Gastroesophageal sphincter (tissue), 4 donors: Measurements from ENCODE around the gene NKD1. TPM values are rescaled to one million over a fixed set of nuclear protein-coding genes. Genes with fewer than 3 reads are reported as not detected.
A peak's percentile ranks its signal among the peaks of the same experiment; 100 is the strongest.

Source experiments
- ATAC-seq: fragments of 150-250 bp; one replicate; pipeline ENCODE4 v1.9.1; 2016; ENCODE audit warnings: mild to moderate bottlenecking, moderate library complexity
- H3K27ac ChIP-seq, 4 donors: fragments of 200-600 bp; sonication (generic) in 3 of 4; 1 replicate in 3 of 4; 2 replicates in 1 of 4; pipeline ENCODE4 v1.5.1; 2016 to 2019
- H3K27me3 ChIP-seq: fragments of 200-600 bp; sonication (generic); one replicate; pipeline ENCODE4 v1.5.1; 2019
- H3K36me3 ChIP-seq, 2 donors: fragments of 200-600 bp; sonication (generic); one replicate each; pipeline ENCODE4 v1.5.1; 2019; ENCODE audit warnings: control low read depth in 1 of 2
- H3K4me1 ChIP-seq, 3 donors: fragments of 200-600 bp; sonication (generic); 1 replicate in 2 of 3; 2 replicates in 1 of 3; pipeline ENCODE4 v1.5.1; 2016 to 2019; ENCODE audit warnings: control low read depth in 2 of 3
- H3K4me3 ChIP-seq, 2 donors: fragments of 200-600 bp; sonication (generic); one replicate each; pipeline ENCODE4 v1.5.1; 2019; ENCODE audit warnings: mild to moderate bottlenecking in 1 of 2, moderate library complexity in 1 of 2
- H3K9me3 ChIP-seq, 3 donors: fragments of 200-600 bp; sonication (generic); one replicate each; pipeline ENCODE4 v1.5.1; 2017 to 2019; ENCODE audit warnings: control low read depth in 2 of 3
- EP300 ChIP-seq: sonication (generic); formaldehyde crosslinking; IDR thresholded peaks from one replicate; pipeline ENCODE4 v1.6.1; 2017; ENCODE audit warnings: antibody characterized with exemption, mild to moderate bottlenecking
- POLR2A ChIP-seq, 2 donors: fragments of 450-650 bp; IDR thresholded peaks; one replicate each; pipeline ENCODE4 v1.6.1; 2017; ENCODE audit warnings: antibody characterized with exemption in 2 of 2, mild to moderate bottlenecking in 2 of 2, moderate library complexity in 1 of 2
- POLR2AphosphoS5 ChIP-seq: sonication (generic); formaldehyde crosslinking; IDR thresholded peaks from one replicate; pipeline ENCODE4 v1.6.1; 2017; ENCODE audit warnings: antibody characterized with exemption
- WGBS, 2 donors: methylation state at CpG; one replicate each; pipeline ENCODE4 v1.1.5; 2018; ENCODE audit warnings: low coverage in 1 of 2; 5-methylcytosine and 5-hydroxymethylcytosine counted together
- total RNA-seq, 4 donors: library from RNA; depleted of rRNA; stranded (reverse); fragments of >200 nt; gene quantifications; one replicate each; pipeline ENCODE4 v1.1.0, GENCODE V29; 2016
- TF ChIP-seq, protein P1 (sequence below), 4 experiments: fragments of 200-600 bp in 2 of 4; fragments of 450-650 bp in 2 of 4; sonication (generic) in 1 of 4; IDR thresholded peaks; one replicate each; pipeline ENCODE4 v1.5.1; 2017 to 2019; ENCODE audit warnings: antibody characterized with exemption in 4 of 4, mild to moderate bottlenecking in 2 of 4, moderate library complexity in 2 of 4

The NKD1 gene
- total RNA-seq, 4 donors from 2014 or later = 27.7 to 69.2 (median 48.7) TPM

DNA sequence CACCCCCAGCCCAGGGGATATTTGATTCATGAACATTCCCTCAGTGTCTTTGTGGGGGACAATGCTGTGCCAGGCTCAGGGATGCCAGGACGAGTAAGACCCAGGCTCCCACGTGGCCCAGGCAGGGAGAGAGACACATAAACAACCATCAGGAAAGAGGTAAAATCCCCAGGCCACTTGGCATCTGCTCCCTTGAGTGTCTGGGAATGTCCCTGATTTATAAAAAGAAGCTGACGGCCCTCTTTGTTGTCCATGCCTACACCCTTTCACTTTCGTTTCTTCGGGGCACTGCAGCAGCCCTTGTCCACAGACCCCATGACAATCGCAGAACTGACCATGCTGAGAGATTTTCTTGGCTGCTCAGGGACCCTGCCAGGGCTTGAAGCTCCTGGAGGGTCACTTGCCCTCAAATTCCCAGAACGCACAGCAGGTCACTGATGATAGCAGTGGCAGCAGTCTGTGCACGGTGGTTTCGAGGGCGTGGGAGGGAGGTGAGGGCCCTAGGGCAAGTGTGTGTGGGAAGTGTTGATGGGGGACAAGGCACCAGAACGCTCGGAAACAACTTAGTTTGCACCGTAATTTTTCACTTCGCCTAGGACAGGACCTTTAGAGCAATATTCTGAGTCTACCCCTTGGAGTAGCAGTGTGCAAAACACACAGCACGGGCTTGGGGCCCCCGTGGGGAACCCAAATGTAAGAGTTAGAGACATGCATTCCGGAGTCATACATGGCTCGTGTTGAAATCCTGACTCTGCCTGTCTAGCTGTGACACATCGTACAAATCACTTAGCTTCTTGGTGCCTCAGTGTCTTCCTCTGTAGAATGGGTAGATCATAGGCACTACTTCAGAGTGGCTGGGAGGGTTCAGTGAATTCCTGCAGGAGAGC lies 149.9 kb downstream of the NKD1 start:
- 27 to 44% methylated on average over 7 to 8 of the region's 19 CpGs for WGBS, 2 donors
- Histone ChIP-seq H3K27me3 (no peaks in the 10 kb centered on the region), H3K36me3 (no peaks in the 10 kb centered on the region), H3K4me1 (peaks cover 0 to 47% (median 13%) of the 10 kb centered on the region in 3 donors), H3K9me3 (no peaks in the 10 kb centered on the region), H3K27ac (peak overlapping the region in 3 of 4 donors; percentile 53 to 71 (median 63)), H3K4me3 (peak overlapping the region; percentile 40 to 45)
- peak; percentile 52 for ATAC-seq
- TF ChIP-seq, protein P1, sequence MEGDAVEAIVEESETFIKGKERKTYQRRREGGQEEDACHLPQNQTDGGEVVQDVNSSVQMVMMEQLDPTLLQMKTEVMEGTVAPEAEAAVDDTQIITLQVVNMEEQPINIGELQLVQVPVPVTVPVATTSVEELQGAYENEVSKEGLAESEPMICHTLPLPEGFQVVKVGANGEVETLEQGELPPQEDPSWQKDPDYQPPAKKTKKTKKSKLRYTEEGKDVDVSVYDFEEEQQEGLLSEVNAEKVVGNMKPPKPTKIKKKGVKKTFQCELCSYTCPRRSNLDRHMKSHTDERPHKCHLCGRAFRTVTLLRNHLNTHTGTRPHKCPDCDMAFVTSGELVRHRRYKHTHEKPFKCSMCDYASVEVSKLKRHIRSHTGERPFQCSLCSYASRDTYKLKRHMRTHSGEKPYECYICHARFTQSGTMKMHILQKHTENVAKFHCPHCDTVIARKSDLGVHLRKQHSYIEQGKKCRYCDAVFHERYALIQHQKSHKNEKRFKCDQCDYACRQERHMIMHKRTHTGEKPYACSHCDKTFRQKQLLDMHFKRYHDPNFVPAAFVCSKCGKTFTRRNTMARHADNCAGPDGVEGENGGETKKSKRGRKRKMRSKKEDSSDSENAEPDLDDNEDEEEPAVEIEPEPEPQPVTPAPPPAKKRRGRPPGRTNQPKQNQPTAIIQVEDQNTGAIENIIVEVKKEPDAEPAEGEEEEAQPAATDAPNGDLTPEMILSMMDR (IDR thresholded peaks at IDR 0.05) = no peak
- TF ChIP-seq POLR2A (IDR thresholded peaks at IDR 0.05) = no peak
- no peak for TF ChIP-seq POLR2AphosphoS5
- no peak for TF ChIP-seq EP300

Other genes with a start within 250 kb of the NKD1 start
- 10 to 100 TPM; 59.1 to 84.0 (median 70.5) TPM for gene BRD7, start 179.4 kb upstream of the NKD1 start, total RNA-seq
- gene SNX20, start 132.9 kb downstream of the NKD1 start, total RNA-seq = 1 to 10 TPM in 3 of 4 donors, under 1 TPM in 1; 0.84 to 1.8 (median 1.0) TPM
- 1 to 10 TPM in 3 of 4 donors, under 1 TPM in 1; 0.82 to 5.9 (median 3.5) TPM for gene NOD2, start 145.2 kb downstream of the NKD1 start, total RNA-seq
- gene CYLD, start 193.7 kb downstream of the NKD1 start, total RNA-seq = 10 to 100 TPM; 39.2 to 82.5 (median 53.2) TPM